DOHH2 (cell line): ENCODE measurements around the gene PPAT.
A peak's percentile ranks its signal among the peaks of the same experiment; 100 is the strongest.

Source experiments
- H3F3A ChIP-seq: fragments of 200-600 bp; sonication (generic), shearing (Covaris generic); 2 replicates; pipeline ENCODE4 v1.6.0; 2016; ENCODE audit warnings: antibody characterized with exemption, mild to moderate bottlenecking; ENCODE audit not compliant: control insufficient read depth, insufficient read depth
- H3K27ac ChIP-seq: fragments of 200-600 bp; sonication (generic); 2 replicates; pipeline ENCODE4 v1.5.1; 2014; ENCODE audit warnings: low read depth, mild to moderate bottlenecking, low read length, moderate library complexity
- H3K27me3 ChIP-seq: fragments of 200-600 bp; sonication (generic); 2 replicates; pipeline ENCODE4 v1.6.1; 2014; ENCODE audit warnings: mild to moderate bottlenecking, low read length, mixed read lengths; ENCODE audit not compliant: control insufficient read depth
- H3K36me3 ChIP-seq: fragments of 200-600 bp; sonication (generic); 2 replicates; pipeline ENCODE4 v1.6.1; 2014; ENCODE audit warnings: mild to moderate bottlenecking, low read length, moderate library complexity, mixed read lengths; ENCODE audit not compliant: control insufficient read depth
- H3K4me1 ChIP-seq: fragments of 200-600 bp; sonication (generic); 2 replicates; pipeline ENCODE4 v1.6.1; 2014; ENCODE audit warnings: mild to moderate bottlenecking, low read length, mixed read lengths; ENCODE audit not compliant: control insufficient read depth
- H3K4me2 ChIP-seq: fragments of 200-600 bp; sonication (generic); 2 replicates; pipeline ENCODE4 v1.6.0; 2014; ENCODE audit warnings: mild to moderate bottlenecking, low read length, moderate library complexity
- H3K4me3 ChIP-seq: fragments of 200-600 bp; sonication (generic); 2 replicates; pipeline ENCODE4 v1.5.1; 2014; ENCODE audit warnings: mild to moderate bottlenecking, low read length, mixed read lengths
- H3K79me2 ChIP-seq: fragments of 200-600 bp; sonication (generic); 2 replicates; pipeline ENCODE4 v1.6.1; 2014; ENCODE audit warnings: mild to moderate bottlenecking, low read length, mixed read lengths; ENCODE audit not compliant: control insufficient read depth
- H3K9me2 ChIP-seq: fragments of 200-600 bp; sonication (generic); replicated peaks from 2 replicates; pipeline ENCODE4 v1.6.1; 2014; ENCODE audit warnings: mild to moderate bottlenecking, low read length, mixed read lengths; ENCODE audit not compliant: control insufficient read depth
- H3K9me3 ChIP-seq: fragments of 200-600 bp; sonication (generic); 2 replicates; pipeline ENCODE4 v1.6.1; 2014; ENCODE audit warnings: antibody characterized with exemption, low read length, mixed read lengths; ENCODE audit not compliant: control insufficient read depth, insufficient read depth
- H4K20me1 ChIP-seq: fragments of 200-600 bp; sonication (generic); 2 replicates; pipeline ENCODE4 v1.6.0; 2014; ENCODE audit warnings: low read depth, mild to moderate bottlenecking, antibody characterized with exemption, low read length, moderate library complexity; ENCODE audit not compliant: control insufficient read depth, insufficient read depth
- EZH2phosphoT487 ChIP-seq: fragments of 200-600 bp; sonication (generic); IDR thresholded peaks from 2 replicates; pipeline ENCODE4 v1.6.1; 2017; ENCODE audit warnings: borderline replicate concordance, mild to moderate bottlenecking, antibody characterized with exemption, low read length, moderate library complexity, mixed read lengths
- TF ChIP-seq, protein P1 (sequence below): fragments of 200-600 bp; sonication (generic); IDR thresholded peaks from one replicate; pipeline ENCODE4 v1.5.1; 2014; ENCODE audit warnings: antibody characterized with exemption, mild to moderate bottlenecking, low read depth, low read length; ENCODE audit not compliant: poor library complexity, severe bottlenecking

Gene PPAT

GRCh38 chr4:56430203-56430602, 5.2 kb downstream of the PPAT start:
- H3K27me3 ChIP-seq: no peaks in the 10 kb centered on the region
- peaks cover 33% of the 10 kb centered on the region for H4K20me1 ChIP-seq
- peaks cover 58% of the 10 kb centered on the region for H3K36me3 ChIP-seq
- no peak overlapping the region for H3K27ac ChIP-seq
- peaks cover 100% of the 10 kb centered on the region for H3K79me2 ChIP-seq
- H3F3A ChIP-seq: peaks cover 14% of the 10 kb centered on the region
- H3K4me2 ChIP-seq: no peak overlapping the region
- H3K9me3 ChIP-seq: no peaks in the 10 kb centered on the region
- no peak overlapping the region for H3K4me3 ChIP-seq
- H3K9me2 ChIP-seq: no peaks in the 10 kb centered on the region
- TF ChIP-seq, protein P1, sequence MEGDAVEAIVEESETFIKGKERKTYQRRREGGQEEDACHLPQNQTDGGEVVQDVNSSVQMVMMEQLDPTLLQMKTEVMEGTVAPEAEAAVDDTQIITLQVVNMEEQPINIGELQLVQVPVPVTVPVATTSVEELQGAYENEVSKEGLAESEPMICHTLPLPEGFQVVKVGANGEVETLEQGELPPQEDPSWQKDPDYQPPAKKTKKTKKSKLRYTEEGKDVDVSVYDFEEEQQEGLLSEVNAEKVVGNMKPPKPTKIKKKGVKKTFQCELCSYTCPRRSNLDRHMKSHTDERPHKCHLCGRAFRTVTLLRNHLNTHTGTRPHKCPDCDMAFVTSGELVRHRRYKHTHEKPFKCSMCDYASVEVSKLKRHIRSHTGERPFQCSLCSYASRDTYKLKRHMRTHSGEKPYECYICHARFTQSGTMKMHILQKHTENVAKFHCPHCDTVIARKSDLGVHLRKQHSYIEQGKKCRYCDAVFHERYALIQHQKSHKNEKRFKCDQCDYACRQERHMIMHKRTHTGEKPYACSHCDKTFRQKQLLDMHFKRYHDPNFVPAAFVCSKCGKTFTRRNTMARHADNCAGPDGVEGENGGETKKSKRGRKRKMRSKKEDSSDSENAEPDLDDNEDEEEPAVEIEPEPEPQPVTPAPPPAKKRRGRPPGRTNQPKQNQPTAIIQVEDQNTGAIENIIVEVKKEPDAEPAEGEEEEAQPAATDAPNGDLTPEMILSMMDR: no peak
- TF ChIP-seq EZH2phosphoT487: no peak
- H3K4me1 ChIP-seq: peaks cover 79% of the 10 kb centered on the region

DNA sequence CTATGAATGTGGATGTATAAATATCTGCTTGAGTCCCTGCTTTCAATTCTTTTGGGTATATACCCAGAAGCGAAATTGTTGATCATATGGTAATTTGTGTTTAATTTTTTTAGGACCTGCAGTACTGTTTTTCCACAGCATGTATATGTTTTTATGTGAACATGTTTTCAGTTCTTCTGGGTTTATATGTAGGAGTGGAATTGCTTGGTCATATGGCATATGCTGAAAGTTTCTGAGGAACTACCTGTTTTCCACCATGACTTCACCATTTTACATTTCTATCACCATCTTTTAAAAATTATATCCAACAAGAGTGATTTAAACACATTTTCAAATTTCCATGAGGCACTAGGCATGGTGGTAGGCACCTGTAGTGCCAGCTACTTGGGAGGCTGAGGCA, 8.2 kb downstream of the PPAT start:
- H4K20me1 ChIP-seq: peaks cover 29% of the 10 kb centered on the region; the same call in 1 of the 2 replicates
- peak overlapping the region; percentile 46; the same call in 1 of the 2 replicates for H3K4me2 ChIP-seq

GRCh38 chr4:56426273-56426672, 9.1 kb downstream of the PPAT start:
- TF ChIP-seq, protein P1: no peak
- TF ChIP-seq EZH2phosphoT487: no peak
- peak overlapping the region; percentile 8 for H3K4me3 ChIP-seq
- H3K4me2 ChIP-seq: peak overlapping the region; percentile 46
- peaks cover 15% of the 10 kb centered on the region for H3F3A ChIP-seq
- peak overlapping the region; percentile 43 for H3K27ac ChIP-seq
- H3K9me2 ChIP-seq: no peaks in the 10 kb centered on the region
- H3K9me3 ChIP-seq: no peaks in the 10 kb centered on the region
- no peaks in the 10 kb centered on the region for H3K27me3 ChIP-seq
- H3K4me1 ChIP-seq: peaks cover 93% of the 10 kb centered on the region
- peaks cover 49% of the 10 kb centered on the region for H3K36me3 ChIP-seq
- H3K79me2 ChIP-seq: peaks cover 100% of the 10 kb centered on the region
- H4K20me1 ChIP-seq: peaks cover 36% of the 10 kb centered on the region

More for the DNA sequence above, 8.2 kb downstream of the PPAT start:
- H3K9me2 ChIP-seq: no peaks in the 10 kb centered on the region
- H3K4me1 ChIP-seq: peaks cover 93% of the 10 kb centered on the region
- peaks cover 15% of the 10 kb centered on the region for H3F3A ChIP-seq
- H3K4me3 ChIP-seq: no peak overlapping the region
- no peak for TF ChIP-seq EZH2phosphoT487
- TF ChIP-seq, protein P1: no peak
- peaks cover 100% of the 10 kb centered on the region for H3K79me2 ChIP-seq
- no peaks in the 10 kb centered on the region for H3K27me3 ChIP-seq
- H3K27ac ChIP-seq: no peak overlapping the region
- peaks cover 54% of the 10 kb centered on the region for H3K36me3 ChIP-seq
- H3K9me3 ChIP-seq: no peaks in the 10 kb centered on the region
